GM10248 (cell line): ENCODE measurements around the gene TXNL1.

Source experiments
- CTCF ChIA-PET: fragments of 300-600 bp; sonication (Branson Sonifier 250); formaldehyde crosslinking; extraction: SDS; loops from one replicate; lab custom pipeline; 2021; ENCODE audit warnings: antibody characterized with exemption; lab: Yijun Ruan, JAX
- POLR2A ChIA-PET: fragments of 350-650 bp; sonication (Branson Sonifier 250); formaldehyde crosslinking; extraction: SDS; loops from one replicate; lab custom pipeline; 2020; ENCODE audit warnings: antibody characterized with exemption; lab: Yijun Ruan, JAX
- DNase-seq: peaks from one replicate; pipeline ENCODE4 v3.0.0; 2012; ENCODE audit errors: extremely low spot score
- CTCF ChIP-seq: IDR thresholded peaks from 2 replicates; pipeline ENCODE4 v1.5.1; 2012; ENCODE audit warnings: mild to moderate bottlenecking, low read depth; ENCODE audit errors: extremely low read depth, missing control alignments, control extremely low read depth

The TXNL1 gene

GRCh38 chr18:56639104-56639381 lies 651 bp upstream of the TXNL1 start:
- POLR2A ChIA-PET, result interaction anchor here (0.6 kb wide), 1 partner anchor 12 kb away, joined by 3 read pairs; the partner anchor contains the start of gene WDR7

GRCh38 chr18:56637711-56638231 lies 621 bp downstream of the TXNL1 start:
- TF ChIP-seq CTCF, result no peak
- CTCF ChIA-PET, result interaction anchor here (0.7 to 1.3 kb wide), 5 partner anchors 9 to 40 kb away, joined by 3 to 5 read pairs (median 3); partner anchors contain the start of gene WDR7
- no peak for DNase-seq
- POLR2A ChIA-PET, result interaction anchor here (1.1 kb wide), 1 partner anchor 13 kb away, joined by 3 read pairs; the partner anchor contains the start of gene WDR7

More at GRCh38 chr18:56639104-56639381, 651 bp upstream of the TXNL1 start:
- CTCF ChIA-PET, result interaction anchor here (1.0 to 3.6 kb wide), 2 partner anchors 9 to 11 kb away, joined by 4 to 19 read pairs; partner anchors contain the start of gene WDR7
- DNase-seq, result no peak
- no peak for TF ChIP-seq CTCF

GRCh38 chr18:56637176-56637575 lies 1.2 kb downstream of the TXNL1 start:
- ChIA-PET POLR2A (interaction anchor here (1.1 kb wide), 1 partner anchor 14 kb away, joined by 3 read pairs; the partner anchor contains the start of gene WDR7), CTCF (interaction anchor here (1.1 to 1.3 kb wide), 2 partner anchors 9 to 11 kb away, joined by 3 to 5 read pairs; no protein-coding TSS in a partner anchor)
- TF ChIP-seq CTCF, result no peak
- DNase-seq, result no peak

GRCh38 chr18:56635007-56635406 lies 3.4 kb downstream of the TXNL1 start:
- POLR2A ChIA-PET, result no interaction called here
- CTCF ChIA-PET, result interaction anchor here (1.0 kb wide), 1 partner anchor 10 kb away, joined by 4 read pairs; no protein-coding TSS in a partner anchor
- TF ChIP-seq CTCF, result no peak
- no peak for DNase-seq

- ChIA-PET CTCF (interaction anchor here (1.1 to 1.9 kb wide), 3 partner anchors 9 to 15 kb away, joined by 3 to 7 read pairs (median 4); no protein-coding TSS in a partner anchor), POLR2A (no interaction called here)
- DNase-seq, result no peak
- no peak for TF ChIP-seq CTCF
These were observed 6.0 kb downstream of the TXNL1 start for GRCh38 chr18:56632070-56633022.

- no peak for DNase-seq
- POLR2A ChIA-PET, result no interaction called here
- CTCF ChIA-PET, result interaction anchor here (1.0 kb wide), 1 partner anchor 10 kb away, joined by 5 read pairs; the partner anchor contains the start of gene TXNL1
- TF ChIP-seq CTCF, result no peak
These were observed 10.4 kb downstream of the TXNL1 start for GRCh38 chr18:56627991-56628390.
